Fibroblast of lung (primary cell): ENCODE measurements around the gene TLE5. TPM values are rescaled to one million over a fixed set of nuclear protein-coding genes. Genes with fewer than 3 reads are reported as not detected.

Experiments used
- DNase-seq, 2 donors: peaks; one replicate each; pipeline versions ENCODE4 v3.0.0 to v3.0.0-alpha.2; 2010; ENCODE audit warnings: low read depth in 2 of 2
- H2AFZ ChIP-seq: 2 replicates; pipeline ENCODE4 v1.5.1; 2012; ENCODE audit warnings: low read length, control low read depth, inconsistent platforms
- H3K27ac ChIP-seq: 2 replicates; pipeline ENCODE4 v1.5.1; 2011; ENCODE audit warnings: low read length, control low read depth; ENCODE audit not compliant: insufficient read depth
- H3K27me3 ChIP-seq: 2 replicates; pipeline ENCODE4 v1.5.1; 2011; ENCODE audit warnings: mild to moderate bottlenecking, low read length; ENCODE audit not compliant: control insufficient read depth, insufficient read depth
- H3K36me3 ChIP-seq: 2 replicates; pipeline ENCODE4 v1.5.1; 2011; ENCODE audit warnings: low read length; ENCODE audit not compliant: control insufficient read depth, insufficient read depth
- H3K4me1 ChIP-seq: 2 replicates; pipeline ENCODE4 v1.5.1; 2011; ENCODE audit warnings: low read length; ENCODE audit not compliant: control insufficient read depth, insufficient read depth; ENCODE audit errors: extremely low read depth
- H3K4me2 ChIP-seq: 2 replicates; pipeline ENCODE4 v1.5.1; 2011; ENCODE audit warnings: low read length, control low read depth; ENCODE audit not compliant: insufficient read depth; ENCODE audit errors: extremely low read depth
- H3K4me3 ChIP-seq, 4 experiments: fragments of 200-600 bp in 1 of 4; sonication (generic) in 1 of 4; replicated peaks in 1 of 4; 2 replicates each; pipeline ENCODE4 v1.5.1; 2011 to 2016; ENCODE audit warnings: low read length in 4 of 4, low read depth in 3 of 4, mild to moderate bottlenecking in 3 of 4, control low read depth in 2 of 4, inconsistent platforms in 1 of 4, mixed read lengths in 1 of 4; ENCODE audit not compliant: insufficient read depth in 1 of 4; ENCODE audit errors: control extremely low read depth in 1 of 4
- H3K79me2 ChIP-seq: 2 replicates; pipeline ENCODE4 v1.5.1; 2012; ENCODE audit warnings: mild to moderate bottlenecking, low read length, inconsistent platforms; ENCODE audit not compliant: control insufficient read depth, insufficient read depth
- H3K9ac ChIP-seq: 2 replicates; pipeline ENCODE4 v1.5.1; 2011; ENCODE audit warnings: mild to moderate bottlenecking, low read length, control low read depth; ENCODE audit not compliant: insufficient read depth
- H3K9me3 ChIP-seq: 2 replicates; pipeline ENCODE4 v1.5.1; 2012; ENCODE audit warnings: low read depth, low read length; ENCODE audit not compliant: control insufficient read depth, insufficient read depth
- H4K20me1 ChIP-seq: 2 replicates; pipeline ENCODE4 v1.5.1; 2011; ENCODE audit warnings: low read length; ENCODE audit not compliant: control insufficient read depth, insufficient read depth; ENCODE audit errors: extremely low read depth
- EZH2 ChIP-seq: IDR thresholded peaks from 2 replicates; pipeline ENCODE4 v1.5.1; 2012; ENCODE audit warnings: low read length, control low read depth, mild to moderate bottlenecking; ENCODE audit errors: missing control alignments
- polyA plus RNA-seq, 2 donors: library from polyadenylated mRNA; depleted of rRNA in 1 of 2; stranded (reverse) in 1 of 2; unstranded in 1 of 2; fragments of >200 nt; gene quantifications; 2 replicates each; pipeline ENCODE4 v1.2.1, GENCODE V29; 2011 to 2012; ENCODE audit warnings: missing spikeins in 1 of 2
- total RNA-seq: library from RNA; depleted of rRNA; stranded (reverse); fragments of >200 nt; gene quantifications from 2 replicates; pipeline ENCODE4 v1.2.1, GENCODE V29; 2014
- TF ChIP-seq, protein P1 (sequence below), 2 donors: IDR thresholded peaks in 1 of 2; conservative IDR thresholded peaks in 1 of 2; 1 replicate in 1 of 2; 2 replicates in 1 of 2; pipeline ENCODE4 v1.5.1; 2011 to 2012; ENCODE audit warnings: low read length in 2 of 2, control low read depth in 1 of 2, inconsistent platforms in 1 of 2, low read depth in 1 of 2, mild to moderate bottlenecking in 1 of 2

Gene TLE5
- total and polyA plus RNA-seq, 2 donors (not counting 1 experiment from before 2014, with no cell fraction given), result 173 to 319 TPM

DNA sequence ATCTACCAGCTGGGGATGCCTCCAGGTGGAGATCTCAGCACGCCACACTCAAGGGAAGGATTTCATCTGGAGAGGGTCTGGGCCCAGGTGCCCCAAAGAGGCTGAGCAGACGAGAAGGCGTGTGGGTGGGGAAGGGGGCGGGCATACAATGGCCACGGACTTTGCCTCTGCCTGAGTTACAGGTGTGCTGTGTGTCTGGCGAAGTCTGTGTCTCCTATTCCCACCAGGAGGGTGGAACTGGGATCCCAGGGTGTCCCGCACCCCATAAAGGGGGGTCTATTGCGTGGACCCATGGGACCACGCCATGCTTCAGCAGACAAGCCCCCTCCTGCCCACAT, 36.8 kb downstream of the TLE5 start:
- Histone ChIP-seq H4K20me1 (no peaks in the 10 kb centered on the region), H3K27ac (no peak overlapping the region), H3K36me3 (no peaks in the 10 kb centered on the region), H3K27me3 (peaks cover 15% of the 10 kb centered on the region), H3K9me3 (no peaks in the 10 kb centered on the region), H2AFZ (no peak overlapping the region), H3K4me2 (no peak overlapping the region), H3K79me2 (no peaks in the 10 kb centered on the region), H3K4me3 (no peak overlapping the region), H3K4me1 (no peaks in the 10 kb centered on the region), H3K9ac (no peak overlapping the region)
- TF ChIP-seq, protein P1, sequence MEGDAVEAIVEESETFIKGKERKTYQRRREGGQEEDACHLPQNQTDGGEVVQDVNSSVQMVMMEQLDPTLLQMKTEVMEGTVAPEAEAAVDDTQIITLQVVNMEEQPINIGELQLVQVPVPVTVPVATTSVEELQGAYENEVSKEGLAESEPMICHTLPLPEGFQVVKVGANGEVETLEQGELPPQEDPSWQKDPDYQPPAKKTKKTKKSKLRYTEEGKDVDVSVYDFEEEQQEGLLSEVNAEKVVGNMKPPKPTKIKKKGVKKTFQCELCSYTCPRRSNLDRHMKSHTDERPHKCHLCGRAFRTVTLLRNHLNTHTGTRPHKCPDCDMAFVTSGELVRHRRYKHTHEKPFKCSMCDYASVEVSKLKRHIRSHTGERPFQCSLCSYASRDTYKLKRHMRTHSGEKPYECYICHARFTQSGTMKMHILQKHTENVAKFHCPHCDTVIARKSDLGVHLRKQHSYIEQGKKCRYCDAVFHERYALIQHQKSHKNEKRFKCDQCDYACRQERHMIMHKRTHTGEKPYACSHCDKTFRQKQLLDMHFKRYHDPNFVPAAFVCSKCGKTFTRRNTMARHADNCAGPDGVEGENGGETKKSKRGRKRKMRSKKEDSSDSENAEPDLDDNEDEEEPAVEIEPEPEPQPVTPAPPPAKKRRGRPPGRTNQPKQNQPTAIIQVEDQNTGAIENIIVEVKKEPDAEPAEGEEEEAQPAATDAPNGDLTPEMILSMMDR (conservative IDR thresholded peaks at IDR 0.05 in 1 of 2, IDR thresholded peaks at IDR 0.05 in 1 of 2; ENCODE audit: low read depth in 1 of 2, low read length in 2 of 2), result no peak
- no peak for TF ChIP-seq EZH2
- DNase-seq, result no peak

DNA sequence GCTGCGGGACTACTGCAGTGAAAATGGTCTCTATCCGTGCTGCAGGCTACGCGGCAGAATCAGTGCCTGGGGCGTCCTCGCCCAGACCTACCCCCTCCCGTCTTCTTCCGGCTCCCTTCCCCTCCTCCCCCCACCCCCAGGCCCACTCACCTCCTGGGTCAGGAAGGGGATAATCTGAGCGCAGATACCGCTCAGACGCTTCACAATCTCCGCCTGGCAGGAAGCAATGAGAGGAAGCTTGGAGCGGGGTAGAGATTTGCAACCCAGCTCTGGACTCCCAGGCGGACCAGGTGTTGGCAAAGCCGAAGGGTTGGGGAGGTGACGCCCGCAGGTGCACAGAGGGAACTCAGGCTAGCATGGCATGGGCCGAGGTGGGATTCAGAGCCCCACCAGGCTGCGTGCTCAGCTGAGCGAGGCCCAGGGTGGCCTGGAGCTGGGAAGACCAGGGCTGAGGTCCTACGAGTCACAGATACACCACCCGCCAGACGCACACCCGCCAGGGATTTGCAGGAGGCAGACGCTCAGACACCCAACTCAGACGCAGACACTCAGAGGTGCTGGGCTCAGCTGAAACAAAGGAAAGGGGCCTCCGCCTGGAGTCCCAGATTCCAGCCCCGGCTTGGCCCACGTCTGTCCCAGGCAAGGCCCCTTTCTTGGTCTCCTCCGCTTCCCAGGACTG, 37.3 kb downstream of the TLE5 start:
- Histone ChIP-seq H4K20me1 (no peaks in the 10 kb centered on the region), H3K4me2 (no peak overlapping the region), H3K27me3 (peaks cover 12% of the 10 kb centered on the region), H3K79me2 (no peaks in the 10 kb centered on the region), H3K4me1 (no peaks in the 10 kb centered on the region), H2AFZ (no peak overlapping the region), H3K36me3 (no peaks in the 10 kb centered on the region), H3K9ac (no peak overlapping the region), H3K27ac (no peak overlapping the region), H3K4me3 (no peak overlapping the region), H3K9me3 (no peaks in the 10 kb centered on the region)
- no peak for TF ChIP-seq EZH2
- TF ChIP-seq, protein P1 (conservative IDR thresholded peaks at IDR 0.05 in 1 of 2, IDR thresholded peaks at IDR 0.05 in 1 of 2; ENCODE audit: low read depth in 1 of 2, low read length in 2 of 2), result no peak
- DNase-seq, result no peak

DNA sequence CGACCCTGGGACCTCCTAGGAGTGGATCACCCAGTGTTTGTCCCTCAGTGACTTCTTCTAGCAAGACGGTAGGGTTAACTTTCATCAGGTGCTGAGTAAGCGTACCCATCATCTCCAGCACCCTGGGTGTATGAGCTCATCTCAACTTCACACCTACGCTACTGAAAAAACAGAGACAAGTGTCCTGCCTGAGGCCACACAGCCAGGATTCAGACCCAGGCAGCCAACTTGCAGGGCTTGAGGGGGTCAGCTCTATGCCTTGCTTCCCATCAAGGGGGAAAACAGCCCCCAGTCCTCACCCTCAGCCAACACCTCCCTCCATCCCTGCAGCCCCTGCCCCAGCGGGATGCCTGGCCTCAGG, 37.8 kb downstream of the TLE5 start:
- Histone ChIP-seq H3K4me3 (no peak overlapping the region), H3K27me3 (peaks cover 7% of the 10 kb centered on the region)
- no peak for DNase-seq

More for the DNA sequence above, 37.8 kb downstream of the TLE5 start:
- Histone ChIP-seq H3K4me1 (no peaks in the 10 kb centered on the region), H4K20me1 (no peaks in the 10 kb centered on the region), H3K36me3 (no peaks in the 10 kb centered on the region), H3K27ac (no peak overlapping the region), H3K4me2 (no peak overlapping the region), H2AFZ (no peak overlapping the region), H3K9me3 (no peaks in the 10 kb centered on the region), H3K9ac (no peak overlapping the region), H3K79me2 (no peaks in the 10 kb centered on the region)
- TF ChIP-seq, protein P1 (conservative IDR thresholded peaks at IDR 0.05 in 1 of 2, IDR thresholded peaks at IDR 0.05 in 1 of 2; ENCODE audit: low read depth in 1 of 2, low read length in 2 of 2), result no peak
- no peak for TF ChIP-seq EZH2
